Liver (tissue), 9 donors: Measurements from ENCODE around the gene SPTBN2. TPM values are rescaled to one million over a fixed set of nuclear protein-coding genes. Genes with fewer than 3 reads are reported as not detected.
A peak's percentile ranks its signal among the peaks of the same experiment; 100 is the strongest.
"Not testable (repeated sequence)": the region's sequence is repeated elsewhere in the genome, so short reads cannot be mapped to it uniquely, and the experiment has no call there.

ENCODE experiments used
- DNase-seq: peaks from one replicate; pipeline ENCODE4 v3.0.0-alpha.2; 2017; ENCODE audit warnings: low spot score
- H3K27ac ChIP-seq, 2 donors: one replicate each; pipeline ENCODE4 v1.7.0; 2013; ENCODE audit warnings: inconsistent platforms in 2 of 2, low read length in 2 of 2, control low read depth in 1 of 2, low read depth in 1 of 2, mild to moderate bottlenecking in 1 of 2
- H3K27me3 ChIP-seq, 4 donors: one replicate each; pipeline versions ENCODE4 v1.6.1 to v1.7.0; 2013; ENCODE audit warnings: low read length in 3 of 4, inconsistent platforms in 1 of 4, mild to moderate bottlenecking in 1 of 4, moderate library complexity in 1 of 4; ENCODE audit not compliant: control insufficient read depth in 4 of 4, insufficient read depth in 4 of 4
- H3K36me3 ChIP-seq, 4 donors: one replicate each; pipeline versions ENCODE4 v1.6.1 to v1.7.0; 2013; ENCODE audit warnings: low read length in 3 of 4, mild to moderate bottlenecking in 3 of 4, low read depth in 1 of 4, moderate library complexity in 1 of 4; ENCODE audit not compliant: control insufficient read depth in 4 of 4, insufficient read depth in 3 of 4
- H3K4me1 ChIP-seq, 4 donors: one replicate each; pipeline versions ENCODE4 v1.6.1 to v1.7.0; 2013; ENCODE audit warnings: low read length in 3 of 4, mild to moderate bottlenecking in 3 of 4, moderate library complexity in 1 of 4; ENCODE audit not compliant: control insufficient read depth in 4 of 4, insufficient read depth in 4 of 4
- H3K4me3 ChIP-seq, 3 donors: one replicate each; pipeline versions ENCODE4 v1.6.1 to v1.7.0; 2013; ENCODE audit warnings: low read length in 3 of 3, control low read depth in 1 of 3, low read depth in 1 of 3, mild to moderate bottlenecking in 1 of 3
- H3K9ac ChIP-seq, 2 donors: one replicate each; pipeline ENCODE4 v1.7.0; 2013; ENCODE audit warnings: low read length in 2 of 2, mild to moderate bottlenecking in 2 of 2, moderate library complexity in 2 of 2, control low read depth in 1 of 2, low read depth in 1 of 2
- H3K9me3 ChIP-seq, 4 donors: one replicate each; pipeline versions ENCODE4 v1.6.1 to v1.7.0; 2013; ENCODE audit warnings: low read length in 3 of 4; ENCODE audit not compliant: control insufficient read depth in 4 of 4
- EGR1 ChIP-seq, 2 donors: IDR thresholded peaks; 2 replicates each; pipeline ENCODE4 v1.6.1; 2016 to 2018; ENCODE audit warnings: antibody characterized with exemption in 2 of 2, low read depth in 2 of 2
- GABPA ChIP-seq, 2 donors: IDR thresholded peaks in 1 of 2; conservative IDR thresholded peaks in 1 of 2; 2 replicates each; pipeline ENCODE4 v1.6.1; 2016; ENCODE audit warnings: antibody characterized with exemption in 2 of 2, mild to moderate bottlenecking in 1 of 2, moderate library complexity in 1 of 2
- HNF4G ChIP-seq: IDR thresholded peaks from 2 replicates; pipeline ENCODE4 v1.6.1; 2016; ENCODE audit warnings: antibody characterized with exemption
- JUND ChIP-seq, 2 donors: IDR thresholded peaks; 2 replicates each; pipeline ENCODE4 v1.6.1; 2016; ENCODE audit warnings: antibody characterized with exemption in 2 of 2
- MAX ChIP-seq: IDR thresholded peaks from 2 replicates; pipeline ENCODE4 v1.6.1; 2016; ENCODE audit warnings: antibody characterized with exemption
- RAD21 ChIP-seq, 2 donors: IDR thresholded peaks; 2 replicates each; pipeline ENCODE4 v1.6.1; 2016; ENCODE audit warnings: antibody characterized with exemption in 2 of 2, mild to moderate bottlenecking in 2 of 2
- REST ChIP-seq: IDR thresholded peaks from 2 replicates; pipeline ENCODE4 v1.6.1; 2016; ENCODE audit warnings: antibody characterized with exemption, mild to moderate bottlenecking
- RXRA ChIP-seq, 2 donors: IDR thresholded peaks; 2 replicates each; pipeline ENCODE4 v1.6.1; 2017 to 2018; ENCODE audit warnings: antibody characterized with exemption in 2 of 2, mild to moderate bottlenecking in 1 of 2
- SP1 ChIP-seq: IDR thresholded peaks from 2 replicates; pipeline ENCODE4 v1.6.1; 2018; ENCODE audit warnings: antibody characterized with exemption, mild to moderate bottlenecking
- YY1 ChIP-seq: IDR thresholded peaks from 2 replicates; pipeline ENCODE4 v1.6.1; 2016; ENCODE audit warnings: antibody characterized with exemption, mild to moderate bottlenecking
- ZBTB33 ChIP-seq: IDR thresholded peaks from 2 replicates; pipeline ENCODE4 v1.6.1; 2016; ENCODE audit warnings: antibody characterized with exemption
- WGBS: extraction: QIAGEN DNeasy Blood & Tissue Kit; methylation state at CpG from one replicate; pipeline ENCODE4 v1.1.7; 2013; 5-methylcytosine and 5-hydroxymethylcytosine counted together
- polyA plus RNA-seq, 2 donors: library from polyadenylated mRNA; stranded (reverse) in 1 of 2; unstranded in 1 of 2; fragments of 200-250 nt in 1 of 2; fragments of >200 nt in 1 of 2; fragmentation: Nextera tagmentation in 1 of 2; extraction: Ambion mirVana in 1 of 2; gene quantifications; one replicate each; pipeline versions ENCODE4 v1.2.1 to v1.2.3, GENCODE V29; 2013 to 2015
- total RNA-seq, 2 donors: library from RNA; depleted of rRNA; stranded (reverse); fragments of >200 nt; gene quantifications; one replicate each; pipeline ENCODE4 v1.2.3, GENCODE V29; 2014
- donor health status: healthy.
- donor health status: healthy.
- donor health status: healthy.
- donor health status: healthy.
- donor health status: healthy.

The SPTBN2 gene
- total and polyA plus RNA-seq, 4 donors, result 9.6 to 103 (median 22.6) TPM

DNA sequence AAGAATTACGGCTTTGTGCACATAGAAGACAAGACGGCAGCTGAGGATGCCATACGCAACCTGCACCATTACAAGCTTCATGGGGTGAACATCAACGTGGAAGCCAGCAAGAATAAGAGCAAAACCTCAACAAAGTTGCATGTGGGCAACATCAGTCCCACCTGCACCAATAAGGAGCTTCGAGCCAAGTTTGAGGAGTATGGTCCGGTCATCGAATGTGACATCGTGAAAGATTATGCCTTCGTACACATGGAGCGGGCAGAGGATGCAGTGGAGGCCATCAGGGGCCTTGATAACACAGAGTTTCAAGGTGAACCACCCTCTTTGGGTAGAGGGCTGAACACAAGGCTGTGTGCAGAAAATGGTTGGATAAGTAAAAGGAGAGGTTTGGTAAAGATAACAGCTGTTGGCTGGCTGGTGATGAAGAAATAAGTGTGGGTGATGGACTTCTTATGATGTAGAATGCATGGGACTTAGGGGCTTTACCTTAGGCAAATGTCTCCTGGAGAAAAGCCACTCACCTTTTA, 89.1 kb downstream of the SPTBN2 start:
- H3K27ac ChIP-seq, H3K9me3 ChIP-seq, H3K27me3 ChIP-seq, H3K4me3 ChIP-seq, H3K9ac ChIP-seq, DNase-seq: not testable (repeated sequence)
- Histone ChIP-seq H3K36me3 (peaks cover 8 to 41% (median 28%) of the 10 kb centered on the region in 4 donors), H3K4me1 (peaks cover 9 to 71% (median 53%) of the 10 kb centered on the region in 4 donors)
- 72% methylated on average over 9 of the region's 10 CpGs for WGBS

GRCh38 chr11:66639066-66639813, 89.8 kb downstream of the SPTBN2 start:
- Histone ChIP-seq H3K27me3 (no peaks in the 10 kb centered on the region), H3K9ac (peak overlapping the region; percentile 75 to 79), H3K27ac (peak overlapping the region; percentile 81 to 90), H3K4me1 (peaks cover 9 to 65% (median 50%) of the 10 kb centered on the region in 4 donors), H3K4me3 (peak overlapping the region; percentile 84 to 92 (median 88)), H3K36me3 (peaks cover 8 to 34% (median 23%) of the 10 kb centered on the region in 4 donors), H3K9me3 (no peaks in the 10 kb centered on the region)
- WGBS, result 12% methylated on average over 27 of the region's 27 CpGs
- no peak for DNase-seq
- TF ChIP-seq RXRA (IDR thresholded peaks at IDR 0.05) (no peak), RAD21 (IDR thresholded peaks at IDR 0.05) (peak in 1 of 2 donors; percentile 13), HNF4G (no peak), MAX (no peak), REST (no peak)

DNA sequence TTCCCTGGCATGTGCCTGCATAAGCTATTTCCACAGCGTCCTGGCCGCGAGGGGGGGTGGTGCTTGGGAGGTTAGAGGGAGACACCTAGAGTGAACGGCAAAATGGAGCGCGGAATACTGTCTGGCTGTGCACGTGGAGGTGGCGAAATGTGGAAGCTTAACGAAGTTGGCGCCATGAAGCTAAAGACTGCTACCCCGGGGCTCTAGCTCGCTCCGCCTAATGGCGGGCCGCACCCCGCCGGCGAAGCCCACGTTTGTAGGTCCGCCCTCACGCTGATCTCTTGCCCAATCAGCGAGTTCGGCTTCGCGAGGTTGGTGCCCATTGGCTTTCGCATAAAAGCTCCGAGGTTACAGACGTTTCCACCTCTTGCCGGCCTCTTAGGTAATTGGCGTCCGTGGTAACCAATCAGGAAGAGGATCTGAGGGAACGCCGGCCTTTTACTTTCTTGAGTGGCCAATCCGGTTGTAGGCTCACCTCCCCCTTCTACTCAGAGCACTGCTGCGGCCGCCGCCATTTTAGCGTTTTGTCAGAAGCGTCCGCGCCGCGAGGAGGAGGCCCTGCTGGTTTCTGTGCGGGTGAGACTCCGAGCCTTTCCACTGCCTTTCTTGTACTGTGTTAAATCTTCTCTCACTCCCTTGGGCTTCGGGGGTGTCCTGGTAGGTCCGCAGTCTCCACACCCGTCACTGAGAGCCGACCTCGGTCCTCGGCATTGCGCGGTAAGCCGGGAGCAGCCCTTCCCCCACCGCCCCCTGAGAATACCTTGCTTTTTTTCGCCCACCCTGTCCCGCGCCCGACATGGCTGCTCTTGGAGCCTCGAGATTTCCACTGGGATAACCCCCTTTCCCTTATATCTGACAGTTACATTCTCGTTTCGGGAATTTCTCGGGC, 90.6 kb downstream of the SPTBN2 start, which contains the start of gene RBM4:
Gene RBM4, plus strand, starts transcription at position 527 of the 889 bp plus-strand sequence. CDS start 1,009 bp downstream, outside the sequence.
- Histone ChIP-seq H3K9ac (peak within 1 kb of the TSS; percentile 75 to 79), H3K4me3 (peak within 1 kb of the TSS; percentile 84 to 92 (median 88)), H3K9me3 (no peaks in the 10 kb centered on the region), H3K4me1 (peaks cover 5 to 57% (median 47%) of the 10 kb centered on the region in 4 donors), H3K27me3 (no peaks in the 10 kb centered on the region), H3K27ac (peak within 1 kb of the TSS; percentile 81 to 90), H3K36me3 (peaks cover 3 to 28% (median 15%) of the 10 kb centered on the region in 4 donors)
- under 1% methylated on average over 63 of the region's 63 CpGs for WGBS
- DNase-seq, result peak; percentile 97
- peak; percentile 99 for TF ChIP-seq YY1
- TF ChIP-seq EGR1 (IDR thresholded peaks at IDR 0.05; ENCODE audit: low read depth in 2 of 2), result peak in 1 of 2 donors; percentile 48
- TF ChIP-seq REST, result peak; percentile 77
- peak; percentile 66 for TF ChIP-seq ZBTB33
- peak in 1 of 2 donors; percentile 52 for TF ChIP-seq JUND (IDR thresholded peaks at IDR 0.05)
- peak in 1 of 2 donors; percentile 20 for TF ChIP-seq RAD21 (IDR thresholded peaks at IDR 0.05)
- peak; percentile 70 for TF ChIP-seq MAX
- peak; percentile 94 for TF ChIP-seq SP1
- TF ChIP-seq GABPA (IDR thresholded peaks at IDR 0.05 in 1 of 2, conservative IDR thresholded peaks at IDR 0.05 in 1 of 2), result peak in 1 of 2 donors; percentile 34
